Measurements from ENCODE around the gene EDC4. TPM values are rescaled to one million over a fixed set of nuclear protein-coding genes. Genes with fewer than 3 reads are reported as not detected.

EDC4 gene
- total RNA-seq, 1 experiment from 2014 or later, result 106 TPM

GRCh38 chr16:67879462-67879861 is 6.6 kb downstream of the EDC4 start:
- peaks cover 29 to 81% (median 71%) of the 10 kb centered on the region in 3 experiments for H3K36me3 Mint-ChIP-seq (ENCODE audit: insufficient read depth in 1 of 3, low read depth in 3 of 3)

More at GRCh38 chr16:67879462-67879861, 6.6 kb downstream of the EDC4 start:
- Histone ChIP-seq H3K4ac (ENCODE audit: low read depth, low read length) (no peak overlapping the region), H2BK15ac (ENCODE audit: low read depth, low read length) (no peak overlapping the region), H3K27me3 (ENCODE audit: insufficient read depth, low read length) (no peaks in the 10 kb centered on the region), H3K18ac (ENCODE audit: insufficient read length, low read depth, low read length) (no peak overlapping the region), H4K20me1 (ENCODE audit: control insufficient read depth, insufficient read depth, insufficient read length) (no peaks in the 10 kb centered on the region), H3K79me2 (ENCODE audit: insufficient read depth, low read length) (no peaks in the 10 kb centered on the region), H3K79me1 (ENCODE audit: insufficient read depth, low read depth, low read length, poor library complexity, severe bottlenecking) (no peaks in the 10 kb centered on the region), H2BK20ac (ENCODE audit: low read depth, low read length, poor library complexity, severe bottlenecking) (no peak overlapping the region), H3K56ac (ENCODE audit: insufficient read length, low read depth, low read length) (no peak overlapping the region), H2BK120ac (ENCODE audit: low read depth, low read length, poor library complexity, severe bottlenecking) (no peak overlapping the region), H3K9ac (ENCODE audit: extremely low read depth, insufficient read length, low read length) (no peak overlapping the region), H3K9me3 (ENCODE audit: control insufficient read depth, low read depth, low read length) (no peaks in the 10 kb centered on the region), H3K27ac (ENCODE audit: insufficient read length, low read depth, low read length) (no peak overlapping the region), H3K4me1 (ENCODE audit: insufficient read depth, low read length) (no peaks in the 10 kb centered on the region), H4K8ac (replicated peaks; ENCODE audit: insufficient read length, low read depth, low read length) (no peak overlapping the region), H2AFZ (ENCODE audit: low read length) (no peak overlapping the region), H3K14ac (ENCODE audit: insufficient read depth, low read length) (no peak overlapping the region), H3T11ph (ENCODE audit: low read length) (no peak overlapping the region), H2AK5ac (ENCODE audit: insufficient read length, low read length) (no peak overlapping the region), H4K5ac (ENCODE audit: insufficient read length, low read depth, low read length) (no peak overlapping the region), H3K23me2 (ENCODE audit: insufficient read length, low read depth, low read length, poor library complexity, severe bottlenecking) (no peaks in the 10 kb centered on the region), H3K23ac (ENCODE audit: insufficient read length, low read depth, low read length) (no peak overlapping the region), H2BK5ac (ENCODE audit: insufficient read length, low read length) (no peak overlapping the region), H2BK12ac (ENCODE audit: insufficient read length, low read depth, low read length) (no peak overlapping the region), H4K91ac (ENCODE audit: insufficient read length, low read depth, low read length) (no peak overlapping the region), H3K4me2 (ENCODE audit: insufficient read depth, insufficient read length, low read length) (no peak overlapping the region)
- no CpG with 5 or more reads among the region's 12 CpGs for WGBS (ENCODE audit: extremely low coverage, insufficient read length, low lambda C conversion rate)
- Mint-ChIP-seq H3K9me3 (no peaks in the 10 kb centered on the region), H3K4me3 (no peak overlapping the region; a peak in 1 of 5 replicates), H3K27me3 (ENCODE audit: low read depth) (no peaks in the 10 kb centered on the region; the same call in none of the 2 replicates), H3K4me1 (peaks cover 2 to 3% of the 10 kb centered on the region in 2 experiments), H3K27ac (no peak overlapping the region)
- TF ChIP-seq, protein P1, sequence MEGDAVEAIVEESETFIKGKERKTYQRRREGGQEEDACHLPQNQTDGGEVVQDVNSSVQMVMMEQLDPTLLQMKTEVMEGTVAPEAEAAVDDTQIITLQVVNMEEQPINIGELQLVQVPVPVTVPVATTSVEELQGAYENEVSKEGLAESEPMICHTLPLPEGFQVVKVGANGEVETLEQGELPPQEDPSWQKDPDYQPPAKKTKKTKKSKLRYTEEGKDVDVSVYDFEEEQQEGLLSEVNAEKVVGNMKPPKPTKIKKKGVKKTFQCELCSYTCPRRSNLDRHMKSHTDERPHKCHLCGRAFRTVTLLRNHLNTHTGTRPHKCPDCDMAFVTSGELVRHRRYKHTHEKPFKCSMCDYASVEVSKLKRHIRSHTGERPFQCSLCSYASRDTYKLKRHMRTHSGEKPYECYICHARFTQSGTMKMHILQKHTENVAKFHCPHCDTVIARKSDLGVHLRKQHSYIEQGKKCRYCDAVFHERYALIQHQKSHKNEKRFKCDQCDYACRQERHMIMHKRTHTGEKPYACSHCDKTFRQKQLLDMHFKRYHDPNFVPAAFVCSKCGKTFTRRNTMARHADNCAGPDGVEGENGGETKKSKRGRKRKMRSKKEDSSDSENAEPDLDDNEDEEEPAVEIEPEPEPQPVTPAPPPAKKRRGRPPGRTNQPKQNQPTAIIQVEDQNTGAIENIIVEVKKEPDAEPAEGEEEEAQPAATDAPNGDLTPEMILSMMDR (conservative IDR thresholded peaks at IDR 0.05), result no peak
- DNase-seq, result no peak

Data from H9 (cell line).